GM19099 (cell line): ENCODE results near the gene TMEM52B.

Experiments
- POLR2A ChIP-seq: IDR thresholded peaks from 3 replicates; pipeline ENCODE4 v1.6.1; 2011; ENCODE audit warnings: low read depth; ENCODE audit not compliant: insufficient read length; ENCODE audit errors: extremely low read depth

Gene TMEM52B

DNA sequence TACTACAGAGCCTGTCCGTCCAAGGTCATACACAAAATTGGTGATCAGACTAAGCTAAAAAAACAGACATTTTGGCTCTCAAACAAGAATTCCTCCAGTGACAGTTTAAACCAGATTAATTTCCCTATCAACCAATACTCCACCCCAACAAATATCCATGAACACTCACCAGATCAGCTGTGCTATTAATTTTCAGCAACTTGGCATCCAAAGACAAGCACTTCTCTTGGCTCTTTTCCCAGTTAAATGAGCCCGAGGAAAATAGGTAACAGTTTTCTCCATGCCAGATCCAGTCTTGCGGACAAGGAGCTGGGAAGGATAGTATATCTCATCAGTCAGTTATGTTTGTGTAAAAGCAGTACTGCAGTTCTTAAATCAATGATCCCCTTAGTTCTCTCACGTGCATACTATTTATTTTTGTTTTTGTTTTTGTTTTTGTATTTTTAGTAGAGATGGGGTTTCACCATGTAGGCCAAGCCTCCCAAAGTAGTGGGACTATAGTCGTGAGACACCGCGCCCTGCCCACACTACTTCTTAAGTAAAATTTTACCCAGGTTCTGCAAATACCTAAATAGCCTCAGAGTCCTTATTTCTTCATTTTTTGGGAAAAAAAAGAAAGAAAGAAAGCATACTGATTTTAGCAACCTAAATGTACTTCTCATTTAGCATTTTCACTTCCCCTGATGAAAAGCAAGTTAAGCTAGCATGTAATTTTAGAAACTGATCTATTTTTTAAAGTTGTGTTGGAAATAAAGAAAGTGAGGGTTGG lies 18.0 kb upstream of the TMEM52B start:
- no peak for TF ChIP-seq POLR2A

DNA sequence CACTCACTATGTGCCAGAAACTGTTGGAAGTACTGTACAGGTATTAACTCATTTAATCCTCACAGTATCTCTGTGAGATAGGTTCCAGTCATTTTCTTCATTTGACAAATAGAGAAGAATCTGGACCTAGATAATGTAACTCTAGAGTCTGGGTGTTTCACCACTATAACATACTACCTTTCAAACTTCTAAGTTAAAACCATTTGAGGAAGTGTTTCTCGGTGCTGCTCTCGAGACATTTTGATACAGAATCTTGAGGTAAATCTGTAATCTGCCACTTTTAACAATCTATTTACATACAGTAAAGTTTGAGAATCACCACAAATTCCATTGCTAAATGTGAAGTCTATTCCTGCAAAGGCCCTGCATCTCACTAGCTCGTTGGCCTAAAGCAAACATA lies 15.7 kb upstream of the TMEM52B start:
- no peak for TF ChIP-seq POLR2A

DNA sequence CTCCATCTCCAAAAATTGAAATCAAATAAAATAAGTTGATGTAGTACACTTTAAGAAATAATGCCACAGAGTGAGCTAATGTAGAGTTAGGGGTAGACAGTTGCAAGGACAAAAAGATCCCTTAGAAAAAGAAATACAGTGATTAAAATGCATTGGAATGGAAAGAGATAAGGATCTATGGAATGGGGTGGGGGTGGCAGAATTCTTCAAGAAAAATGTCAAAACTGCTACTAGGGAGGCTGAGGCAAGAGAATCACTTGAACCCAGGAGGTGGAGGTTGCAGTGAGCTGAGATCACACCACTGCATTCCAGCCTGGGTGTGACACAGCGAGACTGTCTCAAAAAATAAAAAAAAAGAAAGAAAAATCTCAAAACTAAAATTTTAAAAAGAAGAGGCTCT lies 13.4 kb upstream of the TMEM52B start:
- no peak for TF ChIP-seq POLR2A

DNA sequence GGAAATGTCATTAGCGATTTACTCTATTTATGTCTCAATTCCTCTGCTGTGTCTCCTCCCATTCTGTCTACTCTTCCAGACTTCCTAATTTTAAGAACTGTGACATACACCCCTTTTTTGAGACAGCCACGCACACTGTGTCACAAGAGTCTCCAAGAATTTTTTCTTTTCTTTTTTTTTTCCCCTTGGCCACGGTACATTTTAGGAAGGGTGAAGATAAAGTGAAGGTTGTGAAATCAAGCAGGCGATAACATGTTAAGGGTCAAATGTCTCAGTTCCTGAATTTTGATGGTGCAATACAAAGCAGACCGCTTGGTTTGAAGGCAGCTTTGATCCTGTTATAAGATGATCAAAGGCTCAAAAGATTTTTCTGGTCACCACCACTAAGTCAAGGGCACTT lies 11.2 kb upstream of the TMEM52B start:
- TF ChIP-seq POLR2A, result no peak

DNA sequence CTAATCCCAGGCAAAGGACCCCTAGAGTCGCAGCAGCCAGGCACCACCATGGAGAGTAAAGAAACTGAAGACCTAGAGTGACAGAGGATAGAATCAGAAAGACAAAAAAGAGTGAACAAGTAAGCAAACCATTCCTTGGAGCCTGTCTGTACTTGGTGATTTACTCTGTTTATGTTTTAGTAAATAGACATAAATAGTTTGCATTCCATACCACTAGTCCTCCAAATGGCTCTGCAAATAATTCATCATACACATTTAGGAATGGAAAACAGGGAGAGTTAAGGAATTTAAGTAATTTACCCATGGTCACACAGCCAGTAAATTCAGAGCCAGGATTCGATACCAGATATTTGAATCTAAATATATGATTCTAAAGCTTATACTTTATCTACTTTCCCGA lies 9.7 kb upstream of the TMEM52B start:
- TF ChIP-seq POLR2A, result no peak

DNA sequence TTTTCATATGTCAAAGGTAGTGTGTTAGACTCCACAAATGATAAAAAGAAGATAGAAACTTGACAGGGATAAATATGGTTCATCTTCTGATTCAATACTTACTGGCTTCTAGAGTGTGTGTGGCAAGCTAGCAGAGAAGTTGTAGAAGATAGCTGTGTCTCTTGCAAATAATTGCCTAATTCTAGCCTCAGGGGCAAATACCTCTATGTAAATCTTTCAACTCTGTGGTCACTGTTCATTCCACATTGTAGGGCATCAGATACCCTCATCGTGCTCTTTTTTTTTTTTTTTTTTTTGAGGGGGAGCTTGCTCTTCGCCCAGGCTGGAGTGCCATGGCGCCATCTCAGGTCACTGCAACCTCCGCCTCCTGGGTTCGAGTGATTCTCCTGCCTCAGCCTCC lies 8.6 kb upstream of the TMEM52B start:
- no peak for TF ChIP-seq POLR2A

DNA sequence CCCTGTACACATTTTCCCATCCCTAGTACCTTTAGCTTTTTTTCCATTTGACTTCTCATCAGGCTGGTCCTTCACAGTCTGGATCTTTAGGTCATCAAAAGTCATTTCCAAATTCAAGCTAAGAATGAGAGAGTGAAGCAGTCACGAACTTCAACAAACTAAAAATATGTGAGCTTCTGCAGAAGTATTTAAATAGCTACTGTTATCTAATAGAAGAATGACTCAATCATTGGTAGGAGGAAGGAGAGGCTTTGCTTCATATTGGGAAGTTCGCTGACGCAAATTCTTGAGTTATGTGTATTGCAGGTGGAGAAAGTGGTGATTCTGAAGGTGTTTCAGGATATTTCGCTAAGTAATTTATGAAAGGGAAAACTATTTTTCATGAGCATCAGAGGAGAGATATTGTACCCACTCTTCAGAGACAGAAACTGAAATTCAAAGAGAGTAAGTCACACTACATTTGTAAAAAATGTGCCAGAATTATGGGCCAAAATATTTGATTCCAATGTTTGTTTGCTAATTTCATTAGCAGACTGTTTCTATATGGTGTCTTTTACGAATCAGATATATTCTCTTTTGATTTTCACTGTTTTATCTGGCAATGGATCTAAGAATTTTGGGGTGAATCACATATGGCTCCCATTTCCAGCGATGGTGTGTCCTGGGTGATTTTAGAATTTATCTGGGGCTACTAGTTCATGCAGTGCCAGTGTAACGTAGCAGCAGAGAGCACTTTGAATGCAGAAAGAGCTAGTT lies 6.7 kb upstream of the TMEM52B start, which contains the start of gene OLR1:
OLR1 (minus strand) TSS at position 160 of the 756 bp plus-strand sequence; CDS start at position 105, 55 bp downstream.
- TF ChIP-seq POLR2A, result no peak

DNA sequence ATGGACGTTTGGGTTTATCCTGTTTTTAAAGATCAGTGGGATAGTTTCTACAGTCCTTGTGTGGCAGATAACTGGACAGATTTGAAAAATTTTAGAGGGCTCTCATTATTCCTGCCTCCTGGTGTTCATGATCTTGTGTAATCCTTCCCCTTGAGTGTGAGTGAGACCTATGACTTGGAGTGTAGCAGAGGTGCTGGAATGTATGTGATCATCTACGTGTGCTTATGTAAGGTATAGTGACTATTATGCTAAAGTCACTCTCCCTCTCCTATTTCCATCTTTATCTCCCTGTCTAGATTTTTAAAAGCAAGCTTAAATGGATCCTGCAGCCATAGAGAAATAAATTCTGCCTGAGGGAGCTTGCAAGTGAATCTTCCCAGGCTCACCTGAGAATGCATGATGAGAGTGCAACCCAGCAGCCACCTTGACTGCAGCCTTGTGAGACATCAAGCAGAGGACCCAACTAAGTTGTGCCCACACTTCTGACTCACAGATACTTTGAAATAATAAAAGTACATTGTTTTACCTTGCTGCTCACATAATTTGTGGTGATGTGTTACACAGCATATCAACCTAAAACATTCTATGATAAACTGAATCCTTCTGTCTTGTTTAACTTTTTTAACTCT lies 3.7 kb upstream of the TMEM52B start:
- no peak for TF ChIP-seq POLR2A

DNA sequence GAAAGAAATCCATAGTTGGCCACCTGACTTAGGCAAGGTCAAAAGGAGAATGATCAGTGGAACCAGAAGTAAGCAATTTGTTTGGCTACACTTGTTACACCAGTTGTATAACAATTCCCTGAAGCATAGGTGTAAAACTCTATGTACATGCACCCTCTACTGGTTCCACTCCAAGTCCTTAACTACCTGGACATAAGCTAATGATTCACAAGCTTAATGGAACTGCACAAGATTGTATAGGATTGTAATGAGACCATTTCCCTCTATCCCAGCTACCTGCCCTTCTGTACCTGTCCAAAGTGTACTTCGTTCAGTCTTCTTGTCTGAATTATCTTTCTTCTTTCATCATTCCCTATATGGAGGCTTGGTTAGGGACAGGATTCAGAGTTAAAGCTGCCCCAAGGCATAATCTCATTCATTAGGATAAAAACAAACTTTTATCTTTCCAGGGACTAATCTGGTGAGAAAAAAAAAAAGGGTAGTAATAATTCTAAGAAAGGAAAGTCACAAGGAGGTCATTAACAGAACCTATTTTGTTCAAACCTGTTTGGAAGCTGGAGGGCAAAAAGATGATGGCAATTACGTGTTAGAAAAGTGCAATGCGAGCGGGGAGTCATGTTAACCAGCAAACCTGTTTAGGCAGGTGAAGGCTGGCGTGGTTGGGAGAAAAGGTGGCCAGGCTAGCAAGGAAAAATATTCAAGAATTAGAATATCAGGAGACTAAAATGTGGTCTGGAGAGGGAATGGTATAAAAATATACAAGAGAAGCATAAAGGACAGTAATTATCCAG lies 2.8 kb upstream of the TMEM52B start:
- no peak for TF ChIP-seq POLR2A

DNA sequence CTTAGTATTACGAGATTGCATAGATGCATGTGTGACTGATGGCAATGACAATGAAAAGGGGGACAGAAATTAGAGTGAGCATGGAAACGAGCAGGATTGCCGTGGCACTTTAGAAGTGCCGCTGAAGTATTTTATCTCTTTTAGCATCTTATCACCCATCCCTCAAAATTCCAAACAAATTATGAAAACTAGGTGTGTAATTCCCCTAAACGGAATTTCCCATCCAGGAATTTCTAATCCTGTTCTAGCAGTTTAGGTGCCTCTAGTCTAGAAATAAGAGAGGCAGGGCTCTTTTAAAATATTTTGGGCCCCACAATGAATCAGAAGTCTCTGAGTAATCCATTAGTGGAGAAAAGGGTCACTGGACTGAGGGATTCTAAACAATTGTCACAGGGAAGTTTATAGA lies 947 bp downstream of the TMEM52B start:
- no peak for TF ChIP-seq POLR2A

DNA sequence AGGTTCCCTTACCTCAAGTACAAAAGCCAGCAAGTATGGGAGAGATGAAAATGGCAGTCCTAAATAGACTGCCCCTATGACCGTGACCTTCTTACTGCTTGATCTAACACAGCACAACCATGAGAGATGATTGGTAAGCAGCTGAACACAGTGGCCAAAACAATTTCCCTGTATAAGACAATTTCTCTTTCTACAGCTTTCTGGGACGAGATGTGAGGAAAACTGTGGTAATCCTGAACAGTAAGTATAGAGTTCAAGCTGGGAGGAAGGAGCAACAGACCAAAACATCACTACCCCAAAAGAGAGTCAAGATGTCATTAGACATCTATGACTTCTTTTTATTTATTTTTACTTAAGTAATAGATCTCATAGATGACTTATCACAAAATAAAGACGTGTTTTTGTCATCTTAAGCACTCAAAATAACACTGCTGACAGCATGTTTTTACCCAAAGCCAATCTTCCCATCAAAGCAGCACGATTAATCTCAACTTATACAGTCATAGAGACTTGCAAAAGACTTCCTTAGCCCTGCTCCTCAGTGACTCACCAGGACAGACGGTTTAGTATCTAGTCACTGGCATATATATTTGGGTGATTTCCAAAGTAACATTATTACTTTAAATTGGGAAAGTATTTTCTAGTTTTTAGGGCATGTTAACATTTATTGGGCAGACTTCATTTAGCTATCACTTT lies 3.7 kb downstream of the TMEM52B start:
- TF ChIP-seq POLR2A, result no peak

DNA sequence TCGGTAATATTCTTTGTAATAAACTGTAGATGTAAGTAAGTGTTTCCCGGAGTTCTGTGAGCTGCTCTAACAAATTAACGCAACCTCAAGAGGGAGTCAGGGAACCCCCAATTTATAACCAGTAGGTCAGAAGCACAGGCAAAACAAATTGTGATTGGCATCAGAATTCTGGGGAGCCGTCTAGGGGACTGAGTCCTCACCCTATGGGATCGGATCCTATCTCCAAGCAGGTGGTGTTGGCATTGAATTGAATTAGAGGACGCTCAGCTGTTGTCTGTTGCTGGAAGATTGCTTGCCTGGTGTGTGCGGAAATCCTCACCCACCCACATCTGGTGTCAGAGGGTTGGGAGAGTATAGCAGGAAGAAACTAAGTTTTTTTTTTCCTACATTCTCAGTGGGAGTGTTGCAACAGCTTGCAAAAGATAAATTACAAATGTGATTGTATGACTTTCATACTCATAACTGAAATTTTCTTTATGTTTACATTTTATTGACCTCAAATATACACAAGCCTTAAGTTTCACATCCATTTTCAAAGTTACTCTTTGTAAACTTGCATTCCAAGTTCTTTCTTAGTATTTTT lies 5.5 kb downstream of the TMEM52B start:
- no peak for TF ChIP-seq POLR2A

DNA sequence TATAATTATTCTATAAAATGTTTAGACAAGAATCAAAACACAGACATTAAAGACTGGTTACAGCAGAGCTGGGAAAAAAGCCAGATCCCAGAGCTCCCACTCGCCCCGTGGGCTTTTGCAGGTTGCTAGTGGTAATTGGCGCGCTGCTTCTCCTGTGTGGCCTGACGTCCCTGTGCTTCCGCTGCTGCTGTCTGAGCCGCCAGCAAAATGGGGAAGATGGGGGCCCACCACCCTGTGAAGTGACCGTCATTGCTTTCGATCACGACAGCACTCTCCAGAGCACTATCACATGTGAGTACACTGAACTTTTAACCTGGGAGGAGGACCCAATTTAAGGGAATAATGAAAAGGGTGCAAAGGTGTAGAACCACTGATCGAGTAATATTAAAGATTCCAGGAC lies 7.5 kb downstream of the TMEM52B start:
- TF ChIP-seq POLR2A, result no peak

DNA sequence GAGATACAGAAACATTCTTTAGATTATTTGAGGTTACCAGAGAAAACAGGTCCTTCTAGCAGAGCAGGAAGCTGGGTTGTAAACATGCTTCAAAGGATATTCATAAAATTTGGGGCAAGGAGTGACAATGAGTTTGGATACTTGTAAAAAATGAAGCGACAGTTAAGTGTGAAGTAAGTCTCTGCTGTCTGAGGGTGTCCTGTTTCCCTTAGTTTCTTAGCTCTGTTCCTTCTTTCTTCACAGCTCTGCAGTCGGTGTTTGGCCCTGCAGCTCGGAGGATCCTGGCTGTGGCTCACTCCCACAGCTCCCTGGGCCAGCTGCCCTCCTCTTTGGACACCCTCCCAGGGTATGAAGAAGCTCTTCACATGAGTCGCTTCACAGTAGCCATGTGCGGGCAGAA lies 10.8 kb downstream of the TMEM52B start:
- TF ChIP-seq POLR2A, result no peak

DNA sequence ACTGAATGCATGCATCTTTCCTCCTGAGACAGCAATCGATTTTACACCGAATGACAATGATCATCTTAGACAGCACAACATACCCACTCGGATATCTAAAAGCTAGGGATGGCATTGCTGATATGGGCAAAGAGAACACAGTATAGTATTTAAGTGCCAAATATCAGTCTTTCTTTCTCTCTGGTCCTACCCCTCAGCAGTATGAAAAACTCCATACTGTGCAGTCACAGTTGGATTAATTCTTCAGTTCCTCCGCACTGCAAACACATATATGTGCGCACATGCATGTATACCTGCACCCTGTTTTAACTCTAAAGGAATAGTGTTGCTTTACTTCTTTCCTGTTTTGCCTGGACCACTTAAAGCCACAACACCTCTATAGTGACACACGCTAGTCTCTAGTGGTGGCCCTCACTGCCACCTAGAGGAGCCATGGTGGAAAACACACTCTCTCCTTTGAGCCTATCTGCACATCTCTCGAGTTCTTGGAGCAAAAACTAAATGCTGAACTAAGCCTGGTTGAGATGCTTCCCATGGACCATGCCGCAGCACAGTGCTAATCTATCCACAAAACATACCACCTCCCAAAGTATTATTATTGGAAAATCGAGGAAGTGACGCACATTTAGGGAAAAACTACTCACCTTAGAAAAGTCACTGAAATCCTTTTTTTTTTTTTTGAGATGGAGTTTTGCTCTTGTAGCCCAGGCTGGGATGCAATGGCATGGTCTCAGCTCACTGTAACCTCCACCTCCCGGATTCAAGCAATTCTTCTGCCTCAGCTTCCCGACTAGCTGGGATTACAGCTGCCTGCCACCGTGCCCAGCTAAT lies 11.9 kb downstream of the TMEM52B start:
- no peak for TF ChIP-seq POLR2A
